Posterior vena cava (tissue), 2 donors: ENCODE data around the gene CBS. TPM values are rescaled to one million over a fixed set of nuclear protein-coding genes. Genes with fewer than 3 reads are reported as not detected.
"Not testable (repeated sequence)": the region's sequence is repeated elsewhere in the genome, so short reads cannot be mapped to it uniquely, and the experiment has no call there.

ENCODE experiments used
- DNase-seq: peaks from one replicate; pipeline ENCODE4 v3.0.0-alpha.2; 2020; ENCODE audit warnings: low spot score
- intact Hi-C, 2 donors: fragments of 100-400 bp; cut with DNase I; formaldehyde crosslinking; loops; one replicate each; pipeline versions ENCODE4 v1.14.1 to v1.14.2; 2022 to 2023
- total RNA-seq, 2 donors: library from RNA; stranded (reverse); fragmentation: NEBNext Ultra II Directional; extraction: Animal tissue kit (Norgen Biotek cat#: 25700); gene quantifications; one replicate each; pipeline ENCODE4 v1.2.1, GENCODE V29; 2021
- donor health status: DM: yes; HTN: yes; CAD: no.
- donor health status: DM: yes; HTN: yes; CAD: no.

CBS gene
- total RNA-seq, 2 donors from 2014 or later = 2.7 to 8.7 TPM

- intact Hi-C loops, DNase-seq: not testable (repeated sequence)
These were observed 1.1 kb downstream of the CBS start for GRCh38 chr21:43074401-43075169.

- intact Hi-C loops, DNase-seq: not testable (repeated sequence)
These were observed 2.9 kb downstream of the CBS start for GRCh38 chr21:43072742-43073141.

GRCh38 chr21:43069682-43070081 is 6.0 kb downstream of the CBS start:
- DNase-seq, intact Hi-C loops: not testable (repeated sequence)

GRCh38 chr21:43068065-43068464 is 7.6 kb downstream of the CBS start:
- intact Hi-C loops, DNase-seq: not testable (repeated sequence)

- DNase-seq, intact Hi-C loops: not testable (repeated sequence)
These were observed 8.9 kb downstream of the CBS start for GRCh38 chr21:43066690-43067089.

GRCh38 chr21:43065991-43066390 is 9.6 kb downstream of the CBS start:
- DNase-seq, intact Hi-C loops: not testable (repeated sequence)

- DNase-seq, intact Hi-C loops: not testable (repeated sequence)
These were observed 11.2 kb downstream of the CBS start for GRCh38 chr21:43064265-43064917.

GRCh38 chr21:43062955-43063664 is 12.5 kb downstream of the CBS start:
- not testable (repeated sequence) for DNase-seq

GRCh38 chr21:43053112-43053511 is 22.5 kb downstream of the CBS start:
- DNase-seq = not testable (repeated sequence)

More at GRCh38 chr21:43062955-43063664, 12.5 kb downstream of the CBS start:
- intact Hi-C loops = not testable (repeated sequence)

GRCh38 chr21:43045876-43046821 is 29.5 kb downstream of the CBS start:
- intact Hi-C loops = not testable (repeated sequence)
- peak; percentile 56 for DNase-seq

More at GRCh38 chr21:43053112-43053511, 22.5 kb downstream of the CBS start:
- intact Hi-C loops = not testable (repeated sequence)

GRCh38 chr21:43045165-43045875 is 30.3 kb downstream of the CBS start:
- peak; percentile 47 for DNase-seq
- intact Hi-C loops = not testable (repeated sequence)

- DNase-seq = peak; percentile 20
- intact Hi-C loops = not testable (repeated sequence)
These were observed 31.1 kb downstream of the CBS start for GRCh38 chr21:43044547-43044946.

- peak; percentile 59 for DNase-seq
- intact Hi-C loops = not testable (repeated sequence)
These were observed 32.3 kb downstream of the CBS start for GRCh38 chr21:43043291-43043690.

GRCh38 chr21:43042169-43042568 is 33.5 kb downstream of the CBS start:
- peak; percentile 36 for DNase-seq
- intact Hi-C loops = not testable (repeated sequence)

- intact Hi-C loops, DNase-seq: not testable (repeated sequence)
These were observed 37.0 kb downstream of the CBS start for GRCh38 chr21:43038659-43039044.

GRCh38 chr21:43037918-43038658 is 37.5 kb downstream of the CBS start:
- peak; percentile 14 for DNase-seq
- intact Hi-C loops = not testable (repeated sequence)

- DNase-seq = peak; percentile 83
- intact Hi-C loops = not testable (repeated sequence)
These were observed 38.7 kb downstream of the CBS start for GRCh38 chr21:43036889-43037288.
